SK-N-SH (cell line): ENCODE measurements around the gene PCSK5. TPM values are rescaled to one million over a fixed set of nuclear protein-coding genes. Genes with fewer than 3 reads are reported as not detected.

Experiments
- CTCF ChIA-PET: fragments of 300-600, 350-600 bp; formaldehyde crosslinking; extraction: SDS; loops from one replicate; lab custom pipeline; 2021; lab: Yijun Ruan, JAX
- POLR2A ChIA-PET: fragments of 350-600 bp; sonication (Branson Sonifier 250); formaldehyde crosslinking; extraction: SDS; loops from one replicate; lab custom pipeline; 2020; ENCODE audit warnings: antibody characterized with exemption, inconsistent platforms; lab: Yijun Ruan, JAX
- DNase-seq: peaks from one replicate; pipeline ENCODE4 v3.0.0; 2012
- H2AFZ ChIP-seq: fragments of 200-600 bp; sonication (generic); 2 replicates; pipeline ENCODE4 v1.8.1; 2016; ENCODE audit warnings: antibody characterized with exemption, mild to moderate bottlenecking, low read depth
- H3F3A ChIP-seq: fragments of 200-600 bp; sonication (generic); replicated peaks from 2 replicates; pipeline ENCODE3; 2016; ENCODE audit warnings: antibody characterized with exemption, mild to moderate bottlenecking; ENCODE audit not compliant: insufficient read depth
- H3K27ac ChIP-seq, 2 experiments: fragments of 200-500 bp in 1 of 2; fragments of 200-600 bp in 1 of 2; sonication (Bioruptor generic) in 1 of 2; sonication (generic), shearing (Covaris generic) in 1 of 2; 2 replicates each; pipeline versions ENCODE4 v1.5.1 to v1.6.1; 2014 to 2016; ENCODE audit warnings: low read depth in 2 of 2, inconsistent platforms in 1 of 2, low read length in 1 of 2, mild to moderate bottlenecking in 1 of 2, mixed read lengths in 1 of 2
- H3K27me3 ChIP-seq: fragments of 200-600 bp; sonication (generic), shearing (Covaris generic); 2 replicates; pipeline ENCODE4 v1.6.1; 2016; ENCODE audit warnings: mixed run types; ENCODE audit not compliant: insufficient read depth
- H3K36me3 ChIP-seq, 2 experiments: fragments of 200-500 bp in 1 of 2; fragments of 200-600 bp in 1 of 2; sonication (Bioruptor generic) in 1 of 2; sonication (generic) in 1 of 2; replicated peaks in 1 of 2; 2 replicates each; pipeline versions ENCODE3 to v1.5.1; 2014 to 2016; ENCODE audit warnings: low read length in 1 of 2, mild to moderate bottlenecking in 1 of 2; ENCODE audit not compliant: insufficient read depth in 2 of 2, control insufficient read depth in 1 of 2
- H3K4me1 ChIP-seq, 2 experiments: fragments of 200-500 bp in 1 of 2; fragments of 200-600 bp in 1 of 2; sonication (Bioruptor generic) in 1 of 2; sonication (generic), shearing (Covaris generic) in 1 of 2; 2 replicates each; pipeline versions ENCODE4 v1.5.1 to v1.6.1; 2014 to 2016; ENCODE audit warnings: low read depth in 1 of 2, low read length in 1 of 2, mixed run types in 1 of 2; ENCODE audit not compliant: insufficient read depth in 2 of 2, control insufficient read depth in 1 of 2
- H3K4me2 ChIP-seq: fragments of 200-600 bp; sonication (generic), shearing (Covaris generic); 2 replicates; pipeline ENCODE4 v1.6.1; 2017; ENCODE audit warnings: mixed run types
- H3K4me3 ChIP-seq, 2 experiments: fragments of 200-500 bp in 1 of 2; fragments of 200-600 bp in 1 of 2; sonication (Bioruptor generic) in 1 of 2; sonication (generic), shearing (Covaris generic) in 1 of 2; 2 replicates each; pipeline versions ENCODE4 v1.5.1 to v1.8.1; 2014 to 2016; ENCODE audit warnings: low read depth in 2 of 2, inconsistent platforms in 1 of 2, low read length in 1 of 2, mild to moderate bottlenecking in 1 of 2, mixed read lengths in 1 of 2, moderate library complexity in 1 of 2
- H3K79me2 ChIP-seq: fragments of 200-600 bp; sonication (generic); 2 replicates; pipeline ENCODE4 v1.8.1; 2017; ENCODE audit warnings: mild to moderate bottlenecking; ENCODE audit not compliant: insufficient read depth
- H3K9ac ChIP-seq: fragments of 200-600 bp; sonication (generic); 2 replicates; pipeline ENCODE4 v1.6.1; 2017; ENCODE audit warnings: mixed run types
- H3K9me2 ChIP-seq: fragments of 200-600 bp; sonication (generic); 2 replicates; pipeline ENCODE4 v1.6.1; 2017; ENCODE audit warnings: mixed run types
- H3K9me3 ChIP-seq: fragments of 200-600 bp; sonication (generic); 2 replicates; pipeline ENCODE4 v1.6.1; 2017; ENCODE audit warnings: mixed run types, mild to moderate bottlenecking, moderate library complexity
- H4K20me1 ChIP-seq: fragments of 200-600 bp; sonication (generic); 2 replicates; pipeline ENCODE4 v1.6.1; 2017; ENCODE audit warnings: mild to moderate bottlenecking, mixed run types; ENCODE audit not compliant: insufficient read depth
- CTCF ChIP-seq: fragments of 200-600 bp; sonication (generic); IDR thresholded peaks from 2 replicates; pipeline ENCODE4 v1.6.1; 2017; ENCODE audit warnings: antibody characterized with exemption, mild to moderate bottlenecking, moderate library complexity
- ELF1 ChIP-seq: IDR thresholded peaks from 2 replicates; pipeline ENCODE4 v1.4.0; 2012
- FOSL2 ChIP-seq: IDR thresholded peaks from 2 replicates; pipeline ENCODE4 v1.4.0; 2012; ENCODE audit warnings: low read depth, mild to moderate bottlenecking, moderate library complexity, borderline replicate concordance
- FOXM1 ChIP-seq: IDR thresholded peaks from 2 replicates; pipeline ENCODE4 v1.4.0; 2012; ENCODE audit warnings: low read depth, mild to moderate bottlenecking
- GATA2 ChIP-seq: sonication (generic); formaldehyde crosslinking; IDR thresholded peaks from 2 replicates; pipeline ENCODE4 v1.5.0; 2020; ENCODE audit warnings: mild to moderate bottlenecking, missing genetic modification reagents
- JUND ChIP-seq: IDR thresholded peaks from 2 replicates; pipeline ENCODE4 v1.4.0; 2012
- MAX ChIP-seq: IDR thresholded peaks from 2 replicates; pipeline ENCODE4 v1.4.0; 2012; ENCODE audit warnings: low read depth
- MEF2A ChIP-seq: IDR thresholded peaks from 2 replicates; pipeline ENCODE4 v1.4.0; 2012; ENCODE audit warnings: low read depth, borderline replicate concordance
- NFIC ChIP-seq: IDR thresholded peaks from 2 replicates; pipeline ENCODE4 v1.4.0; 2012; ENCODE audit warnings: borderline replicate concordance
- NRF1 ChIP-seq: IDR thresholded peaks from 2 replicates; pipeline ENCODE4 v1.6.1; 2012; ENCODE audit warnings: low read depth, mild to moderate bottlenecking, low read length
- RAD21 ChIP-seq: IDR thresholded peaks from 2 replicates; pipeline ENCODE4 v1.6.1; 2012; ENCODE audit warnings: mild to moderate bottlenecking, low read length
- RCOR1 ChIP-seq: fragments of 150-350 bp; IDR thresholded peaks from 2 replicates; pipeline ENCODE4 v1.6.1; 2017; ENCODE audit warnings: antibody characterized with exemption, low read length
- RFX5 ChIP-seq: IDR thresholded peaks from 2 replicates; pipeline ENCODE4 v1.6.1; 2012; ENCODE audit warnings: mild to moderate bottlenecking, improper control_type of control experiment, low read length
- RXRA ChIP-seq: IDR thresholded peaks from 2 replicates; pipeline ENCODE4 v1.4.0; 2012; ENCODE audit warnings: low read depth, mild to moderate bottlenecking, borderline replicate concordance
- TCF12 ChIP-seq: IDR thresholded peaks from 2 replicates; pipeline ENCODE4 v1.4.0; 2012
- USF1 ChIP-seq: IDR thresholded peaks from 2 replicates; pipeline ENCODE4 v1.4.0; 2012; ENCODE audit warnings: low read depth, borderline replicate concordance
- YY1 ChIP-seq: IDR thresholded peaks from 2 replicates; pipeline ENCODE4 v1.4.0; 2012; ENCODE audit warnings: low read depth, mild to moderate bottlenecking
- whole genome bisulfite sequencing: methylation state at CpG from one replicate; pipeline ENCODE4 v1.1.6; 2017; ENCODE audit warnings: low lambda C conversion rate; 5-methylcytosine and 5-hydroxymethylcytosine counted together
- polyA plus RNA-seq, 3 experiments: library from polyadenylated mRNA; depleted of rRNA; stranded (reverse); fragments of >200 nt; gene quantifications; 2 replicates each; pipeline ENCODE4 v1.2.3, GENCODE V29; 2012

Gene PCSK5
- polyA plus RNA-seq, 1 of the 3 experiments (the other 2 are of a cell fraction) = 0.08 TPM

GRCh38 chr9:76036762-76037161 lies 146.3 kb downstream of the PCSK5 start (continued):
- TF ChIP-seq MAX = no peak
- TF ChIP-seq NFIC = no peak
- TF ChIP-seq JUND = no peak

- CTCF ChIA-PET = no interaction called here
- WGBS = 13% methylated on average over 9 of the region's 9 CpGs
Observed at GRCh38 chr9:76037587-76038225, 147.2 kb downstream of the PCSK5 start.

DNA sequence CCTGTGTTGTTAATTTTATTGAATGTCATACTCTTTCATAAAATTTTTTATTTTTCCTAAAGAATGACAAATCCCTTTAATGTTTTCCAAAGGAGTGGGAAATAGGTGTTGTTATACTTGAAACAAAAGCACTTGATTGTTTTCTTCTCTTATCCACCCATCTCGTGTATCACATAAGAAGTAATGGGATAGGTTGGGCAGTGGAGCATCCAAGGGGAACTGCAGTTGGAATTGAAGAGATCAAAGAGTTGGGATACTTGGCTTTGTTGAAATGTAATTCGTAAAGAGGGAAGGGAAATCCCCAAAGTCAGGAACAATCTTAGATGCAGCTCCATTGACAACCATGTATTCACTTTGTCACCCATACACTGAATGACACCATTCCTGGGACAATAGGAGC lies 148.0 kb downstream of the PCSK5 start:
- no peaks in the 10 kb centered on the region for H3K9me2 ChIP-seq
- H3F3A ChIP-seq = no peaks in the 10 kb centered on the region
- CTCF ChIA-PET = no interaction called here
- H3K27ac ChIP-seq = no peak overlapping the region
- no peak overlapping the region for H3K4me3 ChIP-seq
- no peaks in the 10 kb centered on the region for H3K79me2 ChIP-seq
- no peak overlapping the region for H2AFZ ChIP-seq
- no peak overlapping the region for H3K9ac ChIP-seq
- no peaks in the 10 kb centered on the region for H3K4me1 ChIP-seq
- no peaks in the 10 kb centered on the region for H3K36me3 ChIP-seq
- H3K4me2 ChIP-seq = no peak overlapping the region
- no peak for DNase-seq
- H3K27me3 ChIP-seq = no peaks in the 10 kb centered on the region; the same call in 1 of the 2 replicates
- WGBS = 1% methylated on average over 2 of the region's 2 CpGs
- TF ChIP-seq GATA2 (CRISPR knock-in tag) (no peak), CTCF (no peak), JUND (no peak), RFX5 (no peak), FOXM1 (no peak), RAD21 (no peak)
- POLR2A ChIA-PET = no interaction called here
- H4K20me1 ChIP-seq = no peaks in the 10 kb centered on the region
- H3K9me3 ChIP-seq = no peaks in the 10 kb centered on the region

More at GRCh38 chr9:76037587-76038225, 147.2 kb downstream of the PCSK5 start:
- Histone ChIP-seq H3K4me2 (no peak overlapping the region), H3K9me3 (no peaks in the 10 kb centered on the region), H3K4me1 (no peaks in the 10 kb centered on the region), H3K9ac (no peak overlapping the region), H4K20me1 (no peaks in the 10 kb centered on the region), H3K27ac (no peak overlapping the region), H3F3A (no peaks in the 10 kb centered on the region), H3K4me3 (no peak overlapping the region), H3K9me2 (no peaks in the 10 kb centered on the region), H3K79me2 (no peaks in the 10 kb centered on the region), H2AFZ (no peak overlapping the region), H3K36me3 (no peaks in the 10 kb centered on the region), H3K27me3 (no peaks in the 10 kb centered on the region; the same call in 1 of the 2 replicates)
- POLR2A ChIA-PET = no interaction called here
- DNase-seq = no peak
- no peak for TF ChIP-seq USF1
- TF ChIP-seq YY1 = no peak
- no peak for TF ChIP-seq RXRA
- no peak for TF ChIP-seq RCOR1
- TF ChIP-seq NFIC = no peak
- TF ChIP-seq NRF1 = no peak
- TF ChIP-seq FOXM1 = no peak
- TF ChIP-seq MEF2A = no peak
- TF ChIP-seq TCF12 = no peak
- no peak for TF ChIP-seq ELF1
- TF ChIP-seq FOSL2 = no peak
